Activated naive CD4-positive, alpha-beta T cell treated with anti-CD3 and anti-CD28 coated beads, Interleukin-2, amount 50 U/mL, for 16 hours (primary cell): ENCODE measurements around the gene FBXO2.

Experiments used
- DNase-seq: peaks from one replicate; pipeline ENCODE4 v3.0.0-alpha.2; 2020

Gene FBXO2

GRCh38 chr1:11651017-11651416 is 3.2 kb downstream of the FBXO2 start:
- no peak for DNase-seq

- DNase-seq: peak; percentile 79
These were observed 3.8 kb downstream of the FBXO2 start for GRCh38 chr1:11650331-11650991.

- DNase-seq: no peak
These were observed 4.5 kb downstream of the FBXO2 start for GRCh38 chr1:11649624-11650330.

GRCh38 chr1:11649237-11649623 is 5.0 kb downstream of the FBXO2 start:
- DNase-seq: no peak

- peak; percentile 48 for DNase-seq
These were observed 5.5 kb downstream of the FBXO2 start for GRCh38 chr1:11648732-11649158.

GRCh38 chr1:11648039-11648438 is 6.2 kb downstream of the FBXO2 start:
- no peak for DNase-seq

- no peak for DNase-seq
These were observed 6.9 kb downstream of the FBXO2 start for GRCh38 chr1:11647333-11647732.

GRCh38 chr1:11646317-11646716 is 7.9 kb downstream of the FBXO2 start:
- DNase-seq: no peak

GRCh38 chr1:11645670-11646265 is 8.5 kb downstream of the FBXO2 start:
- DNase-seq: peak; percentile 84

- no peak for DNase-seq
These were observed 9.0 kb downstream of the FBXO2 start for GRCh38 chr1:11645270-11645669.

- DNase-seq: no peak
These were observed 10.4 kb downstream of the FBXO2 start for GRCh38 chr1:11643782-11644181.

GRCh38 chr1:11642418-11643017 is 11.7 kb downstream of the FBXO2 start:
- peak; percentile 70 for DNase-seq

GRCh38 chr1:11641776-11642305 is 12.4 kb downstream of the FBXO2 start:
- no peak for DNase-seq

GRCh38 chr1:11640944-11641343 is 13.3 kb downstream of the FBXO2 start:
- DNase-seq: no peak

- DNase-seq: no peak
These were observed 14.1 kb downstream of the FBXO2 start for GRCh38 chr1:11640101-11640500.

- no peak for DNase-seq
These were observed 14.9 kb downstream of the FBXO2 start for GRCh38 chr1:11639372-11639771.

- DNase-seq: no peak
These were observed 16.1 kb downstream of the FBXO2 start for GRCh38 chr1:11638121-11638520.

GRCh38 chr1:11634365-11635192 is 19.6 kb downstream of the FBXO2 start:
- no peak for DNase-seq

GRCh38 chr1:11629184-11630016 is 24.8 kb downstream of the FBXO2 start:
- no peak for DNase-seq

- DNase-seq: no peak
These were observed 25.5 kb downstream of the FBXO2 start for GRCh38 chr1:11628767-11629166.

- DNase-seq: no peak
These were observed 27.7 kb downstream of the FBXO2 start for GRCh38 chr1:11626551-11626950.

GRCh38 chr1:11623702-11624101 is 30.5 kb downstream of the FBXO2 start:
- no peak for DNase-seq
